ENCODE measurements around the gene STAB1.
"Not testable (repeated sequence)": the region's sequence is repeated elsewhere in the genome, so short reads cannot be mapped to it uniquely, and the experiment has no call there.

The STAB1 gene

DNA sequence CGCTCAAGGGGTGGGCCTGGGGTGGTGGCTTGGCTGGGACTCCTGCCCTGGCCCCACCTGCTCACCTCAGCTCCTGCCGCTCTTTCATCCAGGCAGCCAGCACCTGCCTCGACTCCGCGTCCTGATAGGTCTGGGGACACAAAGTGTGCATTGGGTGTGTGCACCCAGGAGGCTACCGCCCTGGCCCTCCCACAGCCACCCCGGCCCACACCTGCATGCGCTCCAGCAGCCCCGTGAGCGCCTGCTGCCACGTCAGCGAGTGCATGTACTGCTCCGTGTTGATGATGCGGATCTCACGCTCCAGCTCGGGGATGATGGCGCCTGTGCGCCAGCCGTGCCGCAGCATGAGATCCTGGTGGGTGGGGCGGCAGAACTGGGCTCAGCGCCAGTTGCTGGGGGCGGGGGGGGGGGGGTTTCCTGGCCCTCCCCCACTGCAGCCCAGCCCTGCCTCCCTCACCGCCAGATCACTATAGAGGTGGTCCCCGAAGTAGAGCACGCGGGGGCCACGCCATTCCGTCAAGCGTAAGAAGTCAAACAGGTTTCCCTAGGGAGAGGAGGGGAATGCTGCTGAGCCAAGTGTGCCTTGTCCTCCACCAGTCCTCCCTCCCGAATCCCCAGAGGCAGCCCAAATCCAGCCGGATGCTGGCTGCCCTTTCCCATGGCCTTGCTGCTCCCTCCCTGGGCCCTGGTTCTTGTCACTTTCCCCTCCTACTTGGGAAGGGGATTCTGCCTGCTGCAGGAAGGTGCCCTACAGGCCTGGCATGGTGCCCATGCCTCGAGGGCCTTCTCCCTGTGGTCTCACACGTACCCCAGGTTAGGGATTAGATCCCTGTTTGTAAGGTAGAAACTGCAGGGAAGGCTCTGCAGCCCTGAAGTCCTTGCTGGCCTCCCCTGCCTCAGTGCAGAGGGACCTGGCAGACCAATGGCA lies 29.9 kb downstream of the STAB1 start:
- no peak overlapping the region for H3K4me3 ChIP-seq (ENCODE audit: low read depth, low read length)
- in situ Hi-C loops (cut with HindIII; ENCODE audit: low sequenced_read_pairs): no loop called here
- DNase-seq (ENCODE audit: low read depth): no peak
- TF ChIP-seq, protein P1, sequence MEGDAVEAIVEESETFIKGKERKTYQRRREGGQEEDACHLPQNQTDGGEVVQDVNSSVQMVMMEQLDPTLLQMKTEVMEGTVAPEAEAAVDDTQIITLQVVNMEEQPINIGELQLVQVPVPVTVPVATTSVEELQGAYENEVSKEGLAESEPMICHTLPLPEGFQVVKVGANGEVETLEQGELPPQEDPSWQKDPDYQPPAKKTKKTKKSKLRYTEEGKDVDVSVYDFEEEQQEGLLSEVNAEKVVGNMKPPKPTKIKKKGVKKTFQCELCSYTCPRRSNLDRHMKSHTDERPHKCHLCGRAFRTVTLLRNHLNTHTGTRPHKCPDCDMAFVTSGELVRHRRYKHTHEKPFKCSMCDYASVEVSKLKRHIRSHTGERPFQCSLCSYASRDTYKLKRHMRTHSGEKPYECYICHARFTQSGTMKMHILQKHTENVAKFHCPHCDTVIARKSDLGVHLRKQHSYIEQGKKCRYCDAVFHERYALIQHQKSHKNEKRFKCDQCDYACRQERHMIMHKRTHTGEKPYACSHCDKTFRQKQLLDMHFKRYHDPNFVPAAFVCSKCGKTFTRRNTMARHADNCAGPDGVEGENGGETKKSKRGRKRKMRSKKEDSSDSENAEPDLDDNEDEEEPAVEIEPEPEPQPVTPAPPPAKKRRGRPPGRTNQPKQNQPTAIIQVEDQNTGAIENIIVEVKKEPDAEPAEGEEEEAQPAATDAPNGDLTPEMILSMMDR (IDR thresholded peaks at IDR 0.05; ENCODE audit: low read depth, low read length, missing control alignments): no peak

DNA sequence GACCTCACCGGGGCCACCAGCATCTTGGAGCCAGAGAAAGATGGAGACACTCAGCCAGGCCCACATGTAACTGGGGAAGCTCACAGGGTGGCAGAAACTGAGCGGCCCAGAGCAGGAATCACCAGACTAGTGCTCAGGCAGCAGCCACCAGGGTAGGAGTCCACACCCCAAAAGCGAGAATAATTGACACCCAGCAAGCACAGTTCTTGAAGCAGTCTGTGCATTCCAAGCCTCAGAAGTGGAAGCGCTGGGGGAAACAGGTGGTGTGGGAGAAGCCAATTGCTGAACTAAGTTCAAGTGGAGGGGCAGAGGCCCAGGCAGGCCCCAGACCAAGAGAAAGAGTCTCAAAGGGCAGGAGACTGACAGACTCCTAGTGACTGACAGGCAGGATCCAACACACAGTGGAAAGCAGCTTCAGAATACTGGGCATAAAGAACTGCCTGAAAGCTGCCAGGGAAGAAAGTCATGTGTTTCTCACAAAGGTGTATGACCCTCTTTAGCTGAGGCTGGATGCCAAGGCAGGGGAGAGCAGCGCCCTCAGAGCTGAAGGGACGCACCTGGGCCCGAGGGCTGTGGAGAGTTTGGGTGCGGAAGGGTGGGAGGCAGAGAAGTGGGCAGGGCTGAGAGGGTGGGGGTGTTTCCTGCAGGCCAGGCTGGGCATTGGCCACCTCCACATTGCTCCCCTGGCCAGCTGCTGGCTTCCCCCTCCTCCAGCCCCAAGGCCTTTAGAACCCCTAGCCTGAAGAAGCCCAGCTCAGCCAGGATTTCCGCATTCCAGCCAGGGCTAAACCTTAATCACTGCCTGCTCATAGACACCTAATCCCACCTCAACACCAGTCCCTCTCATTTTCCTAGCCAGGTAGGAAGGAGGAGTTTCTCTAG lies 30.8 kb downstream of the STAB1 start:
- TF ChIP-seq, protein P1 (IDR thresholded peaks at IDR 0.05; ENCODE audit: low read depth, low read length, missing control alignments): no peak
- in situ Hi-C loops (cut with HindIII; ENCODE audit: low sequenced_read_pairs): no loop called here
- DNase-seq (ENCODE audit: low read depth): no peak
- no peak overlapping the region for H3K4me3 ChIP-seq (ENCODE audit: low read depth, low read length)

DNA sequence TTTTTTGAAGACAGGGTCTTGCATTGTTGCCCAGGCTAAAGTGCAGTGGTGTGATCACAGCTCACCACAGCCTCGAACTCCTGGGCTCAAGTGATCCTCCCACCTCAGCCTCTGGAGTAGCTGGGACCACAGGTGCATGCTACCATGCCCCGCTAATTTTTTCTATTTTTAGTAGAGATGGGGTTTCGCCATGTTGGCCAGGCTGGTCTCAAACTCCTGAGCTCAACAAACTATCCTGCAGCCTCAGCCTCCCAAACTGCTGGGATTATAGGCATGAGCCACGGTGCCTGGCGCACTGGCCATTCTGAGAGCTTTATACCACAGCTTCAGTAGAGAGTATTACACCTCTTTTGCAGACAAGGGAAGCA lies 31.5 kb downstream of the STAB1 start:
- DNase-seq (ENCODE audit: low read depth); H3K4me3 ChIP-seq (ENCODE audit: low read depth, low read length); in situ Hi-C loops (cut with HindIII; ENCODE audit: low sequenced_read_pairs): not testable (repeated sequence)

DNA sequence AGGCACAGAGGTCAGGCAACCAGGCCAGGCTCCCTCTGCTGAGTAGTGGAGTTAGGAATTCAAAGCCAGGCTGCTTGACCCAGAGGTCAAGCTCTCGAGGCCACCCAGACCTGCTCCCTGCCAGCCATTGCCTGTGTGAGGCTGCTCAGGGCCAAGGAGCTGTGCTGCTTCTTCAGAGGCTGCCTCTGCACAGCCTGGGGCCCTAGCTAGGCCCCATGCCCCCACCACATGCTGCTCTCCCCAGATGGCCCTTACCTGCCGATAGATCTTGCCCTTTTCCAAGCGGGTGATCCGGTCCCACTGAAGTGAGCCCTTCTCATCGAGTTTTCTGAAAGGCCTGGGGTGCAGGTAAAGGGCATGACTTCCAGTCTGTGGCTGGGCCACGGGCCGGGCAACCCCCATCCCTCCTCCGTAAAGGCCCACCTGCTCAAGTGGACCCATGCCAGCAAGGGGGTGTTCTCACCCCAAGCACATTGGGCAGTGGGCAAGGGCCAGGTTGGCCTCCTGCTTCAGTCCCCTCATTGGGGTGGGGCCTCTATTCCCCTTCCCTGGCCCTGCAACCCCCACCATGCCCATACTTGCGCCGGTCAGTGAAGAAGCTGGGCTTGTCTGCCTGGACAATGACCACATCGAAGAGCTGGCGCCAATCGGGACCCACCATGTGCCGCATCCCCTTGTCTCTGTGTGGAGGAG lies 32.0 kb downstream of the STAB1 start:
- in situ Hi-C loops (cut with HindIII; ENCODE audit: low sequenced_read_pairs): no loop called here

DNA sequence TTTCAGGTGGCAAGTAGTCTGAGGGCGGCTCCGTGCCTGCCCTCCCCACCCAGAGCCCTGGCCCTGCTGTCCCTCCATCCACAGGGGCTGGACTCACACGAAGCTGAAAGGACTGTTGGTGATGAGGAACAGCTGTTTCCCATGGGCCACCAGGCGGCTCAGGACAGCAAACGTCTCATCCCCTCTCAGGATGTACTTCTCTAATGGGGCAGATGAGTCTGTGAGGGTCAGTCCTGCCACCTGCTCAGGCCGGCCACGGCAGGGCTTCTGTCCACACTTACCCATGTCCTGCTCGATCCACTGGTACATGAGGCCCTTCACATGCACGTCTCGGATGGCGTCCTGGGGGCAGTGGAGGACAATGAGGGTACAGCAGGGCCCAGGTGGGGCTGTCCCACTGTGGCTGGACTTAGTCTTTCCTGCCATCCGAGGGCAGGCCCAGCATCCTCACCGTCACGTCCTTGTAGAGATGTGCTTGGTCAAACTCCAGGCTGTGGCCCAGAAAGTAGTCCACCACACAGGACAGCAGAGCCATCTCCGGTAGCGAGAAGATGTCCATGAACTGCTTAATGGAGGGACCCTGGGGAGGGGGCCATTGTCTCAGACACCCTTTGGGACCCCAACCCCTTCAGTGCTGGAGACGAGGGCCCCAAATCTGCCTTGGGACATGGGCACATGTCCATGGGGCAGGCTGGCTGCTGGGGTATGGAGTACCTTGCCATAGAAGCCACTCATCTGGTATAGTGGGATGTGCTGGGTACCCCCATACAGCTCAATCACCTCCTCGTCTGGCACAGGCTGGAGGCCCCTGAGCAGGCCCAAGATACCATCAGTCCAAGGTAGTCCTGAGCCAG lies 32.8 kb downstream of the STAB1 start:
- DNase-seq (ENCODE audit: low read depth): no peak
- TF ChIP-seq, protein P1 (IDR thresholded peaks at IDR 0.05; ENCODE audit: low read depth, low read length, missing control alignments): no peak
- H3K4me3 ChIP-seq (ENCODE audit: low read depth, low read length): no peak overlapping the region
- in situ Hi-C loops (cut with HindIII; ENCODE audit: low sequenced_read_pairs): no loop called here

More for the DNA sequence above, 32.0 kb downstream of the STAB1 start:
- H3K4me3 ChIP-seq (ENCODE audit: low read depth, low read length): no peak overlapping the region
- no peak for DNase-seq (ENCODE audit: low read depth)
- TF ChIP-seq, protein P1 (IDR thresholded peaks at IDR 0.05; ENCODE audit: low read depth, low read length, missing control alignments): no peak

DNA sequence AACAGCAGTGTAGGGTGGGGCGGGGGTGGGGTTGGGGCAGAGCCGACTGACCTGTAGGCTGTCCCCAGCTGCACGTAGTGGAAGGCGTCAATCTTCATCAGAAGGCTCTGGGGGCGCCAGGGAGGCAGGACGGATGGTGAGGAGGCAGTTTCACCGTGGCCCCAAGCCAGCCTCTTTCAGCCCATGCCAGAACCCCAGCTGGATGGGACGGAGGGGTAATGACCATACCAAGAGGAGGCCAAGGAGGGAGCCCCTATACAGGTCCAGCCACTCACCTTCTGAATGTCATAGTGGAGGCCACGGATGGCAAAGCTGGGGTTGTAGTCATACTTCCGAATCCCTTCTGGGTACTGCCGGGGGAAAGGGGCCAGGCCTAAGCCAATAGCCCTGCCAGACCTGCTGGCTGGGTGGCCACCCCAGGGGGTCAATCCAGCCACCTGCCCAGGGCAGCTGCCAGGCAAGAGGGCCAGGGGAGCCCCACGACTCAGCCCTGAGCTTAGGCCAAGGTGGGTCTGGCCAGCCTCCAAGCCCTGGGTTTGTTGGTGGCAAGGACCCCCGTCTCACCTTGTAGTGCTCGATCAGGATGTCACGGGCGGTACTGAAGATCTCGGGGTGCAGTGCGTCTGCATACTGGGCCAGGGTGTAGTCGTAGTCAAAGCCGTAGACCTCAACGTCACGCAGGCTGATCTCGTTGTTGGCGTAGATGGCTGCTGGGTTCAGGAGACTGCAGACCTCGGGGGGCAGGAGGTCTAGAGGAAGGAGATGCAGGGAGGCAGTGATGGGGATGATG lies 33.6 kb downstream of the STAB1 start:
- in situ Hi-C loops (cut with HindIII; ENCODE audit: low sequenced_read_pairs): no loop called here
- DNase-seq (ENCODE audit: low read depth): no peak
- H3K4me3 ChIP-seq (ENCODE audit: low read depth, low read length): no peak overlapping the region
- TF ChIP-seq, protein P1 (IDR thresholded peaks at IDR 0.05; ENCODE audit: low read depth, low read length, missing control alignments): no peak
